ENCODE data around the gene ZDHHC11B.
"Not testable (repeated sequence)": the region's sequence is repeated elsewhere in the genome, so short reads cannot be mapped to it uniquely, and the experiment has no call there.

DNA sequence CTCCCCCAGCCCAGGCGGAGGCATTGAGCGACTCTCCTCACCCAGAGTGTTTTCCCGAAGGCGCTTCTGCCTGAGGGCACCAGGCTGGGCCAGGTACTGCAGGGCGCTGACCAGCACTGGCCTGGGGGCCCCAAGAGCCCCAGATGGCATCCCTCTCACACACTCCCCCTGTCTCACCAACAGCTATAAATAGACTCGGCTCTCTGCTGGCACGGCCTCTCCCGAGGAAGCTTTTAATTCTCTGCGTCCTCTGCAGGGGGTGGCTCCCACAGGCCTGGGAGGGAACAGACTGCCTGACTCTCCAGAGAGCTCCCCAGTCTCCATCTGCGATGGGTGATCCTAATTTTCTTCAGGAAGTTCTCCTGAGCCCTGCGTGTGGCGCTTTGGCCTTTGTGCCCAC, 2.2 kb downstream of the ZDHHC11B start:
- TF ChIP-seq, protein P1, sequence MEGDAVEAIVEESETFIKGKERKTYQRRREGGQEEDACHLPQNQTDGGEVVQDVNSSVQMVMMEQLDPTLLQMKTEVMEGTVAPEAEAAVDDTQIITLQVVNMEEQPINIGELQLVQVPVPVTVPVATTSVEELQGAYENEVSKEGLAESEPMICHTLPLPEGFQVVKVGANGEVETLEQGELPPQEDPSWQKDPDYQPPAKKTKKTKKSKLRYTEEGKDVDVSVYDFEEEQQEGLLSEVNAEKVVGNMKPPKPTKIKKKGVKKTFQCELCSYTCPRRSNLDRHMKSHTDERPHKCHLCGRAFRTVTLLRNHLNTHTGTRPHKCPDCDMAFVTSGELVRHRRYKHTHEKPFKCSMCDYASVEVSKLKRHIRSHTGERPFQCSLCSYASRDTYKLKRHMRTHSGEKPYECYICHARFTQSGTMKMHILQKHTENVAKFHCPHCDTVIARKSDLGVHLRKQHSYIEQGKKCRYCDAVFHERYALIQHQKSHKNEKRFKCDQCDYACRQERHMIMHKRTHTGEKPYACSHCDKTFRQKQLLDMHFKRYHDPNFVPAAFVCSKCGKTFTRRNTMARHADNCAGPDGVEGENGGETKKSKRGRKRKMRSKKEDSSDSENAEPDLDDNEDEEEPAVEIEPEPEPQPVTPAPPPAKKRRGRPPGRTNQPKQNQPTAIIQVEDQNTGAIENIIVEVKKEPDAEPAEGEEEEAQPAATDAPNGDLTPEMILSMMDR (IDR thresholded peaks at IDR 0.05), result not testable (repeated sequence)
- not testable (repeated sequence) for TF ChIP-seq POLR2A (IDR thresholded peaks at IDR 0.05)
